Peyer's patch (tissue), 4 donors: ENCODE data around the gene ELP6.

Experiments
- CTCF ChIP-seq, 6 experiments: fragments of 450-650 bp in 4 of 6; fragments of 200-600 bp in 2 of 6; sonication (generic) in 1 of 6; IDR thresholded peaks; one replicate each; pipeline ENCODE4 v1.5.1; 2017 to 2019; ENCODE audit warnings: antibody characterized with exemption in 6 of 6, mild to moderate bottlenecking in 3 of 6, moderate library complexity in 1 of 6
- POLR2A ChIP-seq, 2 donors: fragments of 450-650 bp; IDR thresholded peaks; one replicate each; pipeline ENCODE4 v1.5.1; 2017; ENCODE audit warnings: antibody characterized with exemption in 2 of 2, mild to moderate bottlenecking in 2 of 2, moderate library complexity in 2 of 2

- TF ChIP-seq POLR2A (IDR thresholded peaks at IDR 0.05) (no peak), CTCF (IDR thresholded peaks at IDR 0.05) (no peak)
These were observed 16.6 kb downstream of the ELP6 start for GRCh38 chr3:47496892-47497291.
